ENCODE data around the gene GAS2L3. TPM values are rescaled to one million over a fixed set of nuclear protein-coding genes. Genes with fewer than 3 reads are reported as not detected.
A peak's percentile ranks its signal among the peaks of the same experiment; 100 is the strongest.

The GAS2L3 gene
- total and polyA plus RNA-seq, 12 donors = 0.43 to 5.6 (median 1.7) TPM

GRCh38 chr12:100544165-100544564, 29.3 kb upstream of the GAS2L3 start:
- Histone ChIP-seq H3K4me1 (no peaks in the 10 kb centered on the region), H3K27me3 (peaks cover 0 to 3% (median 0%) of the 10 kb centered on the region in 7 donors), H3K36me3 (no peaks in the 10 kb centered on the region), H3K9me3 (no peaks in the 10 kb centered on the region), H3K27ac (no peak overlapping the region), H3K4me3 (no peak overlapping the region)
- DNase-seq = no peak
- no peak for ATAC-seq
- WGBS, 2 donors = 83 to 88% methylated on average over 4 of the region's 4 CpGs
- intact Hi-C loops (cut with DNase I) = loop anchor here in 1 of 10 donors (10.0 kb wide), 1 partner anchor 169 kb away; no protein-coding TSS in a partner anchor
- TF ChIP-seq CTCF (IDR thresholded peaks at IDR 0.05) = no peak

- Histone ChIP-seq H3K4me3 (no peak overlapping the region), H3K9me3 (no peaks in the 10 kb centered on the region), H3K36me3 (no peaks in the 10 kb centered on the region), H3K4me1 (no peaks in the 10 kb centered on the region), H3K27ac (no peak overlapping the region), H3K27me3 (peaks cover 0 to 3% (median 0%) of the 10 kb centered on the region in 7 donors)
- ATAC-seq = no peak
- intact Hi-C loops (cut with DNase I) = loop anchor here in 1 of 10 donors (10.0 kb wide), 1 partner anchor 170 kb away; no protein-coding TSS in a partner anchor
- 90 to 94% methylated on average over 1 of the region's 1 CpG for WGBS, 2 donors
- no peak for TF ChIP-seq CTCF (IDR thresholded peaks at IDR 0.05)
- DNase-seq = no peak
These were observed 28.4 kb upstream of the GAS2L3 start for GRCh38 chr12:100545092-100545491.

- intact Hi-C loops (cut with DNase I) = loop anchor here (1.0 to 10.0 kb wide), 12 partner anchors 162 to 399 kb away; partner anchors contain the start of genes DEPDC4 (in 1 of the 10), SCYL2 (in 1 of the 10) and SLC17A8 (in 1 of the 10)
- Histone ChIP-seq H3K27ac (no peak overlapping the region), H3K4me3 (no peak overlapping the region), H3K36me3 (no peaks in the 10 kb centered on the region), H3K27me3 (no peaks in the 10 kb centered on the region), H3K4me1 (peaks cover 0 to 16% (median 6%) of the 10 kb centered on the region in 9 donors), H3K9me3 (no peaks in the 10 kb centered on the region)
- DNase-seq (no peak), ATAC-seq (no peak)
- 59 to 61% methylated on average over 3 of the region's 3 CpGs for WGBS, 2 donors
- TF ChIP-seq CTCF (IDR thresholded peaks at IDR 0.05) = no peak
These were observed 19.5 kb upstream of the GAS2L3 start for GRCh38 chr12:100553936-100554335.

- intact Hi-C loops (cut with DNase I) = loop anchor here (1.0 to 10.0 kb wide), 12 partner anchors 162 to 400 kb away; partner anchors contain the start of genes DEPDC4 (in 1 of the 10), SCYL2 (in 1 of the 10) and SLC17A8 (in 1 of the 10)
- no peaks in the 10 kb centered on the region for H3K9me3 ChIP-seq
- H3K27me3 ChIP-seq = no peaks in the 10 kb centered on the region
- peak in 1 of 2 donors; percentile 73 for DNase-seq
- H3K36me3 ChIP-seq = no peaks in the 10 kb centered on the region
- peaks cover 0 to 16% (median 6%) of the 10 kb centered on the region in 9 donors for H3K4me1 ChIP-seq
- peak; percentile 70 to 93 (median 82) for TF ChIP-seq CTCF (IDR thresholded peaks at IDR 0.05)
- H3K27ac ChIP-seq = peak overlapping the region in 3 of 10 donors; percentile 11 to 45 (median 25)
- H3K4me3 ChIP-seq = no peak overlapping the region
- 0 to 3% methylated on average over 1 of the region's 1 CpG for WGBS, 2 donors
- ATAC-seq = peak in 7 of 8 donors; percentile 72 to 91 (median 80)
These were observed 18.8 kb upstream of the GAS2L3 start for GRCh38 chr12:100554608-100555077.
